Activated CD8-positive, alpha-beta memory T cell treated with anti-CD3 and anti-CD28 coated beads, Interleukin-2, amount 10 ng/mL, durations not matched to agents 7 days and 5 days (primary cell): ENCODE results near the gene SIGLEC1. TPM values are rescaled to one million over a fixed set of nuclear protein-coding genes. Genes with fewer than 3 reads are reported as not detected.

ENCODE experiments used
- ATAC-seq: fragments of 150-1000 bp; cut with Tn5 transposase; one replicate; pipeline ENCODE4 v1.10.0; 2021; ENCODE audit warnings: moderate library complexity
- CTCF ChIA-PET: fragments of 350-600 bp; sonication (Branson Sonifier 250); formaldehyde crosslinking; loops from one replicate; lab custom pipeline; 2021; ENCODE audit warnings: antibody characterized with exemption; lab: Charles Lee
- DNase-seq: peaks from one replicate; pipeline ENCODE4 v3.0.0-alpha.2; 2020
- H3K27ac Mint-ChIP-seq: one replicate; pipeline ENCODE4 v1.8.0; 2021; ENCODE audit warnings: mild to moderate bottlenecking, mixed read lengths
- H3K27me3 Mint-ChIP-seq: one replicate; pipeline ENCODE4 v1.8.0; 2021; ENCODE audit warnings: mixed read lengths
- H3K36me3 Mint-ChIP-seq: one replicate; pipeline ENCODE4 v1.8.0; 2021; ENCODE audit warnings: mild to moderate bottlenecking, mixed read lengths
- H3K4me1 Mint-ChIP-seq: one replicate; pipeline ENCODE4 v1.8.0; 2021; ENCODE audit warnings: mixed read lengths
- H3K4me3 Mint-ChIP-seq: one replicate; pipeline ENCODE4 v1.8.0; 2021; ENCODE audit warnings: mild to moderate bottlenecking, moderate library complexity, mixed read lengths
- H3K9me3 Mint-ChIP-seq: one replicate; pipeline ENCODE4 v1.8.0; 2022; ENCODE audit warnings: low read depth, mixed read lengths
- total RNA-seq, 2 experiments: library from RNA; stranded (reverse); gene quantifications; one replicate each; pipeline ENCODE4 v1.2.3, GENCODE V29; 2021

The SIGLEC1 gene
- total RNA-seq, 2 experiments from 2014 or later, result not detected

- Mint-ChIP-seq H3K27ac (no peak overlapping the region), H3K36me3 (no peaks in the 10 kb centered on the region), H3K9me3 (no peaks in the 10 kb centered on the region), H3K4me1 (peaks cover 10% of the 10 kb centered on the region), H3K4me3 (no peak overlapping the region), H3K27me3 (peaks cover 9% of the 10 kb centered on the region)
- DNase-seq, result no peak
- ATAC-seq, result no peak
- CTCF ChIA-PET, result interaction anchor here (0.8 to 2.0 kb wide), 7 partner anchors 9 to 31 kb away, joined by 3 to 8 read pairs (median 5); no protein-coding TSS in a partner anchor
Observed at GRCh38 chr20:3740615-3741301, 28.4 kb upstream of the SIGLEC1 start.

- Mint-ChIP-seq H3K9me3 (no peaks in the 10 kb centered on the region), H3K27ac (no peak overlapping the region), H3K27me3 (peaks cover 14% of the 10 kb centered on the region), H3K4me1 (peaks cover 4% of the 10 kb centered on the region), H3K36me3 (no peaks in the 10 kb centered on the region), H3K4me3 (no peak overlapping the region)
- ATAC-seq (no peak), DNase-seq (no peak)
- CTCF ChIA-PET, result interaction anchor here (1.2 to 1.4 kb wide), 3 partner anchors 10 to 30 kb away, joined by 3 to 5 read pairs (median 5); no protein-coding TSS in a partner anchor
Observed at GRCh38 chr20:3739926-3740451, 27.6 kb upstream of the SIGLEC1 start.

GRCh38 chr20:3739054-3739925 is 26.9 kb upstream of the SIGLEC1 start:
- DNase-seq (no peak), ATAC-seq (peak; percentile 13)
- Mint-ChIP-seq H3K4me3 (no peak overlapping the region), H3K27ac (no peak overlapping the region), H3K36me3 (no peaks in the 10 kb centered on the region), H3K4me1 (no peaks in the 10 kb centered on the region), H3K9me3 (no peaks in the 10 kb centered on the region), H3K27me3 (peaks cover 10% of the 10 kb centered on the region)
- CTCF ChIA-PET, result interaction anchor here (1.2 to 1.4 kb wide), 3 partner anchors 10 to 29 kb away, joined by 3 to 5 read pairs (median 5); no protein-coding TSS in a partner anchor

GRCh38 chr20:3738111-3739053 is 26.0 kb upstream of the SIGLEC1 start:
- ATAC-seq (no peak), DNase-seq (no peak)
- H3K27ac Mint-ChIP-seq, result no peak overlapping the region
- CTCF ChIA-PET, result interaction anchor here (1.6 kb wide), 1 partner anchor 28 kb away, joined by 7 read pairs; no protein-coding TSS in a partner anchor
- no peaks in the 10 kb centered on the region for H3K9me3 Mint-ChIP-seq
- H3K4me1 Mint-ChIP-seq, result no peaks in the 10 kb centered on the region
- no peak overlapping the region for H3K4me3 Mint-ChIP-seq
- peaks cover 13% of the 10 kb centered on the region for H3K27me3 Mint-ChIP-seq
- H3K36me3 Mint-ChIP-seq, result no peaks in the 10 kb centered on the region

- H3K4me1 Mint-ChIP-seq, result no peaks in the 10 kb centered on the region
- no peaks in the 10 kb centered on the region for H3K9me3 Mint-ChIP-seq
- DNase-seq, result no peak
- no peak for ATAC-seq
- H3K4me3 Mint-ChIP-seq, result no peak overlapping the region
- CTCF ChIA-PET, result interaction anchor here (1.4 to 2.0 kb wide), 2 partner anchors 17 to 32 kb away, joined by 3 to 7 read pairs; partner anchors contain the start of gene ADISSP
- peaks cover 34% of the 10 kb centered on the region for H3K27me3 Mint-ChIP-seq
- no peak overlapping the region for H3K27ac Mint-ChIP-seq
- H3K36me3 Mint-ChIP-seq, result no peaks in the 10 kb centered on the region
Observed at GRCh38 chr20:3735768-3736167, 23.4 kb upstream of the SIGLEC1 start.

- no peak for ATAC-seq
- no peak for DNase-seq
- Mint-ChIP-seq H3K4me3 (no peak overlapping the region), H3K27me3 (peaks cover 42% of the 10 kb centered on the region), H3K4me1 (peaks cover 3% of the 10 kb centered on the region), H3K9me3 (no peaks in the 10 kb centered on the region), H3K36me3 (no peaks in the 10 kb centered on the region), H3K27ac (no peak overlapping the region)
- CTCF ChIA-PET, result interaction anchor here (0.7 to 1.1 kb wide), 2 partner anchors 23 to 24 kb away, joined by 3 read pairs; no protein-coding TSS in a partner anchor
Observed at GRCh38 chr20:3734111-3734843, 21.9 kb upstream of the SIGLEC1 start.

GRCh38 chr20:3733119-3733995 is 21.0 kb upstream of the SIGLEC1 start:
- H3K27ac Mint-ChIP-seq, result no peak overlapping the region
- peaks cover 44% of the 10 kb centered on the region for H3K27me3 Mint-ChIP-seq
- H3K4me3 Mint-ChIP-seq, result no peak overlapping the region
- CTCF ChIA-PET, result interaction anchor here (0.7 kb wide), 1 partner anchor 23 kb away, joined by 3 read pairs; no protein-coding TSS in a partner anchor
- H3K4me1 Mint-ChIP-seq, result peaks cover 3% of the 10 kb centered on the region
- H3K9me3 Mint-ChIP-seq, result no peaks in the 10 kb centered on the region
- ATAC-seq (no peak), DNase-seq (no peak)
- H3K36me3 Mint-ChIP-seq, result no peaks in the 10 kb centered on the region

- DNase-seq (no peak), ATAC-seq (no peak)
- Mint-ChIP-seq H3K27me3 (peaks cover 52% of the 10 kb centered on the region), H3K4me1 (peaks cover 3% of the 10 kb centered on the region), H3K27ac (no peak within 1 kb of the TSS), H3K36me3 (no peaks in the 10 kb centered on the region), H3K9me3 (no peaks in the 10 kb centered on the region), H3K4me3 (no peak within 1 kb of the TSS)
- CTCF ChIA-PET, result no interaction called here
Observed at GRCh38 chr20:3732327-3733118, 20.1 kb upstream of the SIGLEC1 start, which contains the start of gene HSPA12B. Gene HSPA12B, plus strand, starts transcription at chr20:3732685. Its CDS starts 5,990 bp downstream, at chr20:3738675.

- no peaks in the 10 kb centered on the region for H3K9me3 Mint-ChIP-seq
- ATAC-seq (no peak), DNase-seq (no peak)
- peaks cover 58% of the 10 kb centered on the region for H3K27me3 Mint-ChIP-seq
- H3K4me1 Mint-ChIP-seq, result peaks cover 3% of the 10 kb centered on the region
- H3K27ac Mint-ChIP-seq, result no peak overlapping the region
- no peaks in the 10 kb centered on the region for H3K36me3 Mint-ChIP-seq
- CTCF ChIA-PET, result no interaction called here
- H3K4me3 Mint-ChIP-seq, result no peak overlapping the region
Observed at GRCh38 chr20:3731944-3732326, 19.5 kb upstream of the SIGLEC1 start.

- peaks cover 3% of the 10 kb centered on the region for H3K4me1 Mint-ChIP-seq
- peaks cover 60% of the 10 kb centered on the region for H3K27me3 Mint-ChIP-seq
- ATAC-seq, result no peak
- no peak overlapping the region for H3K27ac Mint-ChIP-seq
- no peak for DNase-seq
- H3K9me3 Mint-ChIP-seq, result no peaks in the 10 kb centered on the region
- CTCF ChIA-PET, result no interaction called here
- H3K4me3 Mint-ChIP-seq, result no peak overlapping the region
- no peaks in the 10 kb centered on the region for H3K36me3 Mint-ChIP-seq
Observed at GRCh38 chr20:3730803-3731672, 18.6 kb upstream of the SIGLEC1 start.
